A549 (cell line): ENCODE measurements around the gene FAM234B.

Experiments
- CTCF ChIP-seq: fragments of >200 bp; sonication (Bioruptor Twin); formaldehyde crosslinking; IDR thresholded peaks from 3 replicates; pipeline ENCODE4 v1.5.1; 2016
- EHMT2 ChIP-seq: fragments of 200-600 bp; sonication (generic); IDR thresholded peaks from 2 replicates; pipeline ENCODE4 v1.6.1; 2016; ENCODE audit warnings: antibody characterized with exemption, low read depth, mild to moderate bottlenecking, moderate library complexity
- PHF8 ChIP-seq: fragments of 200-600 bp; sonication (generic); IDR thresholded peaks from 2 replicates; pipeline ENCODE4 v1.6.1; 2016; ENCODE audit warnings: low read depth, mild to moderate bottlenecking, antibody characterized with exemption, moderate library complexity, borderline replicate concordance

DNA sequence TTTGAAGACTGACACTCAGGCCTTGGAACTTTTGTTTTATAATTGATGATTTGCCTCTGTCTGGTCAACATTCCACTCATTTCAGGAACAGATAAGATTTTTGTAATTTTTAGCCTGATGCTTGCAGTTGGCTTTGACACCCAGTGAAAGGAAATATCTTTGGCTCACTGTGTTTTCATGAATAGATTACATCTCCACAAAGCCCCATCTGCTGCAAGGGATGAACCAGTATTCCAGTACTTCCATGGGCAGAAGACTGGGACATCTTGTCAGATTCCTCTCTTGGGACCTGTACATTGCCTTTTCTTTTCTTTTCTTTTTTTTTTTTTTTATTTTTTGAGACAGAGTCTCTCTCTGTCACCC lies 30.9 kb downstream of the FAM234B start:
- no peak for TF ChIP-seq CTCF
- no peak for TF ChIP-seq EHMT2
- no peak for TF ChIP-seq PHF8
